HepG2 (cell line): ENCODE measurements around the gene WWC2. TPM values are rescaled to one million over a fixed set of nuclear protein-coding genes. Genes with fewer than 3 reads are reported as not detected.

Source experiments
- ATAC-seq: fragments of 200-7000 bp; cut with Tn5 transposase; 3 replicates; pipeline ENCODE4 v1.9.1; 2020; ENCODE audit warnings: mild to moderate bottlenecking, moderate library complexity
- BruUV-seq: library from RNA; stranded (reverse); fragments of 400-500 nt; replicated peaks from 2 replicates; lab custom pipeline; 2021; lab: Mats Ljungman, UMichigan
- CTCF ChIA-PET: fragments of 300-600 bp; formaldehyde crosslinking; extraction: SDS; loops from one replicate; lab custom pipeline; 2021; ENCODE audit warnings: low total read pairs, inconsistent platforms, low intra/inter-chr PET ratio; lab: Yijun Ruan, JAX
- POLR2A ChIA-PET: fragments of 350-600 bp; sonication (Branson Sonifier 250); formaldehyde crosslinking; loops from one replicate; lab custom pipeline; 2020; ENCODE audit warnings: antibody characterized with exemption, inconsistent platforms; lab: Yijun Ruan, JAX
- DNase-seq: peaks from one replicate; pipeline ENCODE4 v3.0.0-alpha.2; 2015; ENCODE audit warnings: low spot score
- FAIRE-seq: peaks from 3 replicates; lab custom pipeline; 2011; peaks lifted over from hg19 to GRCh38; lab: Jason Lieb, UNC
- H2AFZ ChIP-seq: one replicate; pipeline ENCODE4 v1.6.1; 2011; ENCODE audit warnings: low read length, inconsistent platforms
- H3K27ac ChIP-seq: fragments of 300-600 bp; 3 replicates; pipeline ENCODE4 v1.8.0; 2011; ENCODE audit warnings: mixed run types, mild to moderate bottlenecking, mixed read lengths, low read length, inconsistent platforms; ENCODE audit not compliant: insufficient read depth; ENCODE audit errors: extremely low read length
- H3K27me3 ChIP-seq, 2 experiments: fragments of 200-600 bp in 1 of 2; 2 replicates in 1 of 2; 3 replicates in 1 of 2; pipeline versions ENCODE4 v1.6.0 to v1.8.0; 2011; ENCODE audit warnings: low read length in 2 of 2, mild to moderate bottlenecking in 2 of 2, moderate library complexity in 2 of 2, inconsistent platforms in 1 of 2; ENCODE audit not compliant: insufficient read depth in 2 of 2, control insufficient read depth in 1 of 2
- H3K36me3 ChIP-seq, 2 experiments: fragments of 200-600 bp in 1 of 2; replicated peaks in 1 of 2; 2 replicates in 1 of 2; 3 replicates in 1 of 2; pipeline versions ENCODE4 v1.5.1 to v1.8.0; 2011; ENCODE audit warnings: low read length in 2 of 2, inconsistent platforms in 1 of 2; ENCODE audit not compliant: insufficient read depth in 2 of 2, control insufficient read depth in 1 of 2
- H3K4me1 ChIP-seq: 2 replicates; pipeline ENCODE4 v1.5.1; 2012; ENCODE audit warnings: low read length, inconsistent platforms; ENCODE audit not compliant: insufficient read depth
- H3K4me2 ChIP-seq: 2 replicates; pipeline ENCODE4 v1.6.0; 2011; ENCODE audit warnings: low read depth, low read length, inconsistent platforms
- H3K4me3 ChIP-seq, 3 experiments: fragments of 200-600 bp in 1 of 3; sonication (generic), shearing (Covaris generic) in 1 of 3; replicated peaks in 1 of 3; 2 replicates each; pipeline ENCODE4 v1.5.1; 2011 to 2016; ENCODE audit warnings: low read length in 3 of 3, inconsistent platforms in 2 of 3, low read depth in 2 of 3, mild to moderate bottlenecking in 2 of 3, control low read depth in 1 of 3, mixed read lengths in 1 of 3; ENCODE audit not compliant: insufficient read depth in 1 of 3
- H3K79me2 ChIP-seq: one replicate; pipeline ENCODE4 v1.6.1; 2011; ENCODE audit warnings: low read length, inconsistent platforms; ENCODE audit not compliant: insufficient read depth
- H3K9ac ChIP-seq: 2 replicates; pipeline ENCODE4 v1.6.0; 2011; ENCODE audit warnings: mild to moderate bottlenecking, low read depth, low read length, inconsistent platforms; ENCODE audit not compliant: insufficient read depth
- H3K9me3 ChIP-seq: 2 replicates; pipeline ENCODE4 v1.5.1; 2012; ENCODE audit warnings: mild to moderate bottlenecking, low read length
- H4K20me1 ChIP-seq: 2 replicates; pipeline ENCODE4 v1.6.0; 2011; ENCODE audit warnings: inconsistent platforms, mild to moderate bottlenecking, low read length, moderate library complexity; ENCODE audit not compliant: insufficient read depth
- GABPA ChIP-seq, 2 experiments: IDR thresholded peaks; 2 replicates each; pipeline ENCODE4 v1.6.1; 2011 to 2016; ENCODE audit warnings: low read depth in 2 of 2, low read length in 1 of 2, missing biosample characterization in 1 of 2, missing genetic modification characterization in 1 of 2
- GFI1 ChIP-seq: sonication (generic); formaldehyde crosslinking; IDR thresholded peaks from 2 replicates; pipeline ENCODE4 v1.5.0; 2020; ENCODE audit warnings: missing genetic modification reagents, mild to moderate bottlenecking, borderline replicate concordance
- HNRNPLL ChIP-seq: fragments of 200-400 bp; formaldehyde crosslinking; IDR thresholded peaks from 2 replicates; pipeline ENCODE4 v1.6.1; 2017; ENCODE audit warnings: mild to moderate bottlenecking, low read depth, low read length; ENCODE audit not compliant: poor library complexity, severe bottlenecking
- PRMT3 ChIP-seq: sonication (generic); formaldehyde crosslinking; IDR thresholded peaks from 2 replicates; pipeline ENCODE4 v1.8.1; 2022; ENCODE audit warnings: low read depth, mild to moderate bottlenecking, moderate library complexity, missing genetic modification reagents, borderline replicate concordance
- REPIN1 ChIP-seq: sonication (generic); formaldehyde crosslinking; IDR thresholded peaks from 2 replicates; pipeline ENCODE4 v1.8.0; 2022; ENCODE audit warnings: missing genetic modification reagents, low read depth, mild to moderate bottlenecking, borderline replicate concordance
- SMARCC2 ChIP-seq: fragments of 450-650 bp; IDR thresholded peaks from 2 replicates; pipeline ENCODE4 v1.6.1; 2017; ENCODE audit warnings: antibody characterized with exemption, mild to moderate bottlenecking
- SOX6 ChIP-seq, 2 experiments: fragments of 450-650 bp in 1 of 2; sonication (generic) in 1 of 2; formaldehyde crosslinking in 1 of 2; IDR thresholded peaks; 2 replicates each; pipeline versions ENCODE4 v1.4.0 to v1.6.1; 2017 to 2020; ENCODE audit warnings: antibody characterized with exemption in 1 of 2, mild to moderate bottlenecking in 1 of 2, missing genetic modification reagents in 1 of 2
- YEATS4 ChIP-seq: sonication (generic); formaldehyde crosslinking; IDR thresholded peaks from 2 replicates; pipeline ENCODE4 v1.4.0; 2020; ENCODE audit warnings: missing genetic modification reagents, borderline replicate concordance
- ZFP36L1 ChIP-seq: sonication (generic); formaldehyde crosslinking; IDR thresholded peaks from 2 replicates; pipeline ENCODE4 v1.8.0; 2022; ENCODE audit warnings: mild to moderate bottlenecking, missing genetic modification reagents, moderate library complexity
- ZNF263 ChIP-seq: sonication (generic); formaldehyde crosslinking; IDR thresholded peaks from 2 replicates; pipeline ENCODE4 v1.4.0; 2020; ENCODE audit warnings: missing genetic modification reagents
- ZNF709 ChIP-seq: sonication (generic); formaldehyde crosslinking; IDR thresholded peaks from 2 replicates; pipeline ENCODE4 v1.5.0; 2020; ENCODE audit warnings: mild to moderate bottlenecking, missing genetic modification reagents
- ZNF761 ChIP-seq: sonication (generic); formaldehyde crosslinking; conservative IDR thresholded peaks from 2 replicates; pipeline ENCODE4 v1.4.0; 2020; ENCODE audit warnings: mild to moderate bottlenecking, missing genetic modification reagents
- WGBS: methylation state at CpG from one replicate; pipeline ENCODE4 v1.1.6; 2017; ENCODE audit warnings: low lambda C conversion rate; 5-methylcytosine and 5-hydroxymethylcytosine counted together
- in situ Hi-C: cut with HindIII; loops from 2 replicates; pipeline ENCODE4 v1.10.0; 2017; ENCODE audit warnings: low pct_unique_long_range_greater_than_20kb; ENCODE audit not compliant: extremely low pct_ligation_motif_present
- intact Hi-C: fragments of 100-400 bp; cut with micrococcal nuclease; formaldehyde crosslinking; loops from one replicate; pipeline ENCODE4 v1.10.0; 2022; ENCODE audit not compliant: unreplicated experiment
- polyA plus RNA-seq, 8 experiments: library from polyadenylated mRNA; depleted of rRNA in 3 of 8; stranded (reverse) in 7 of 8; unstranded in 1 of 8; fragments of >200 nt; fragmentation: Illumina TruSeq in 4 of 8; extraction: Trizol in 4 of 8; gene quantifications; 2 replicates each; pipeline versions ENCODE4 v1.2.1 to v1.2.3, GENCODE V29; 2011 to 2016; ENCODE audit warnings: low read depth in 4 of 8, missing spikeins in 1 of 8, mixed read lengths in 1 of 8; ENCODE audit not compliant: insufficient read depth in 1 of 8
- total RNA-seq, 5 experiments: library from RNA; depleted of rRNA; stranded (reverse); fragments of >200 nt; fragmentation: Illumina TruSeq; extraction: Trizol; gene quantifications; 2 replicates each; pipeline ENCODE4 v1.2.3, GENCODE V29; 2016; ENCODE audit warnings: low read depth in 1 of 5
- TF ChIP-seq, protein P1 (sequence below): sonication (generic); formaldehyde crosslinking; IDR thresholded peaks from 2 replicates; pipeline ENCODE4 v1.4.0; 2020; ENCODE audit warnings: missing genetic modification reagents
- TF ChIP-seq, protein P2 (sequence below), 2 experiments: sonication (generic) in 1 of 2; formaldehyde crosslinking in 1 of 2; IDR thresholded peaks; 2 replicates each; pipeline versions ENCODE4 v1.5.1 to v1.6.1; 2011 to 2020; ENCODE audit warnings: borderline replicate concordance in 1 of 2, low read depth in 1 of 2, low read length in 1 of 2, mild to moderate bottlenecking in 1 of 2, missing genetic modification reagents in 1 of 2, moderate library complexity in 1 of 2
- TF ChIP-seq, protein P3 (sequence below): IDR thresholded peaks from 2 replicates; pipeline ENCODE4 v1.6.1; 2016
- TF ChIP-seq, protein P4 (sequence below): sonication (generic); formaldehyde crosslinking; IDR thresholded peaks from 2 replicates; pipeline ENCODE4 v1.8.0; 2022; ENCODE audit warnings: mild to moderate bottlenecking, missing genetic modification reagents, borderline replicate concordance

Gene WWC2
- total and polyA plus RNA-seq, 2 of the 13 experiments (the other 11 are each of a cell fraction or from before 2014, with no cell fraction given): 40.0 to 50.1 TPM

DNA sequence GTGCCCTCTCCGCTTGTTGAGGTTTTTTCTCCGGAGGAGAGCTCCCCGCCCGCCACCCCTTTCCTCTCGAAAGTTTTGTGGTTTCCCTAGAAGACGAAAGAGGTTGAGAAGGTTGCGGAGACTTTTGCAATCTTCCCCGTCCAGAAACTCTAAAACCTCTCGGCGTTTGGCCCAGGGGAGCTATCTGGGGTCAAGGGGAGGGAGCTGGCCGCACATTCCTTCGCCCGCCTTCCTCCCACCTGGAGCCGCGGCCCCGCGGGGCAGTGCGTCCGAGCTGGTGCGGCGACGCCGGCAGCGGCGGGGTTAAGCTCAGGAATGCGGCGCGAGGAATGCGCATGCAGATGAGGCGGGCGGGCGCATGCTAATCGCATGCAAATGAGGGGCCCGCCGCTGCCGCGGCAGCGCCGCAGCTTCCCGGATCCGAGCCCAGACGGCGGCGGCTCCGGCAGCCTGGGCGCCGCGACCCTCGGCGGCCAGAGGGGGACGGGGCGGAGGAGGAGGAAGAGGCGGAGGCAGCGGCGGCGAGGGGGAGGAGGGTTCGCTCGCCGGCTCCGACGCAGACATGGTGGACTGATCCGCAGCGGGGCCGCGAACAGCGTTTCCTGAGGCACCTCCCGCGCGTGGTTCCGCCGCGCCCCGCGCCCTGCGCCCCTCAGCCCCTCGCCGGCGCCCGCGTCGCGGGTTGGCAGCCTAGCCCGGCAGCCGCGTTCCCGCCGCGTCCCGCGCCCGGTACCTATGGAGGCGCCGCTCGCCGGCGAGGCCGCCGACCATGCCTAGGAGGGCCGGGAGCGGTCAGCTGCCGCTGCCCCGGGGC, at the start of gene WWC2 (continued):
- peak; percentile 76 for TF ChIP-seq REPIN1 (CRISPR knock-in tag)
- peak; percentile 81; the same call in 1 of the 2 replicates for TF ChIP-seq YEATS4 (CRISPR knock-in tag)
- peak; percentile 79 for TF ChIP-seq GFI1 (CRISPR knock-in tag)
- TF ChIP-seq ZNF263 (CRISPR knock-in tag): peak; percentile 85
- TF ChIP-seq, protein P1, sequence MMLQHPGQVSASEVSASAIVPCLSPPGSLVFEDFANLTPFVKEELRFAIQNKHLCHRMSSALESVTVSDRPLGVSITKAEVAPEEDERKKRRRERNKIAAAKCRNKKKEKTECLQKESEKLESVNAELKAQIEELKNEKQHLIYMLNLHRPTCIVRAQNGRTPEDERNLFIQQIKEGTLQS (CRISPR knock-in tag): peak; percentile 58; the same call in 1 of the 2 replicates
- TF ChIP-seq HNRNPLL: peak; percentile 89
- no peak for TF ChIP-seq SOX6 (IDR thresholded peaks at IDR 0.05)
- TF ChIP-seq SOX6 (CRISPR knock-in tag; IDR thresholded peaks at IDR 0.05): peak; percentile 84
- TF ChIP-seq ZFP36L1 (CRISPR knock-in tag): 0 out of 2 replicates have a peak, but pooled peaks have one; percentile 61

DNA sequence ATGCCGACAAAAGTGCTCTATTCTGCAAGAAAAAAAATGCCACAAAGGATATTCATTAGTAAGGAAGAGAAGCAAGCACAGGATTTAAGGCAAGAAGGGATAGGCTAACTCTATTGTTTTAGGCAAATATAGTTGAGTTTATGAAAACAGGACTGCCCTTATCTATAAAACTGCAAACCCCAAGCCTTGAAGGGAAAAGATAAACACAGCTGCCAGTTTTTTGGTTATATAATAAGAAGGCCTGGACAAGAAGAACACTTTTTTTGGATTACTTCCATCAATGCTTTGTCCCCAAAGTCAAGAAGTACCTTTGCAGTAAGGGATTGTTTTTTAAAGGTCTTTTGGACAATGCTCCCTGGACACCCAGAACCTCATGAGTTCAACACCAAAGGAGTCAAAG, 45.4 kb upstream of the WWC2 start:
- H3K9me3 ChIP-seq: no peaks in the 10 kb centered on the region
- intact Hi-C loops: no loop called here
- H3K27me3 ChIP-seq: peaks cover 0 to 9% of the 10 kb centered on the region in 2 experiments; a peak in 2 of 5 replicates
- ChIA-PET POLR2A (no interaction called here), CTCF (no interaction called here)
- ATAC-seq (no peak), DNase-seq (no peak), FAIRE-seq (no peak)
- no peak overlapping the region for H2AFZ ChIP-seq
- BruUV-seq: no TSS peak
- no peak overlapping the region for H3K4me3 ChIP-seq
- 11% methylated on average over 1 of the region's 1 CpG for WGBS
- no peak overlapping the region for H3K4me2 ChIP-seq
- no peak overlapping the region for H3K9ac ChIP-seq
- H3K36me3 ChIP-seq: no peaks in the 10 kb centered on the region
- in situ Hi-C loops: loop anchor here (25.0 kb wide), 1 partner anchor 359 kb away; no protein-coding TSS in a partner anchor
- no peak overlapping the region for H3K27ac ChIP-seq
- no peaks in the 10 kb centered on the region for H3K79me2 ChIP-seq
- H4K20me1 ChIP-seq: no peaks in the 10 kb centered on the region
- no peaks in the 10 kb centered on the region for H3K4me1 ChIP-seq
- no peak for TF ChIP-seq ZNF709 (CRISPR knock-in tag)
- TF ChIP-seq, protein P2, sequence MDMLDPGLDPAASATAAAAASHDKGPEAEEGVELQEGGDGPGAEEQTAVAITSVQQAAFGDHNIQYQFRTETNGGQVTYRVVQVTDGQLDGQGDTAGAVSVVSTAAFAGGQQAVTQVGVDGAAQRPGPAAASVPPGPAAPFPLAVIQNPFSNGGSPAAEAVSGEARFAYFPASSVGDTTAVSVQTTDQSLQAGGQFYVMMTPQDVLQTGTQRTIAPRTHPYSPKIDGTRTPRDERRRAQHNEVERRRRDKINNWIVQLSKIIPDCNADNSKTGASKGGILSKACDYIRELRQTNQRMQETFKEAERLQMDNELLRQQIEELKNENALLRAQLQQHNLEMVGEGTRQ (IDR thresholded peaks at IDR 0.05; ENCODE audit: low read depth, low read length): no peak
- TF ChIP-seq, protein P2 (CRISPR knock-in tag; IDR thresholded peaks at IDR 0.05; ENCODE audit: borderline replicate concordance): no peak
- no peak for TF ChIP-seq PRMT3 (CRISPR knock-in tag)
- TF ChIP-seq, protein P3, sequence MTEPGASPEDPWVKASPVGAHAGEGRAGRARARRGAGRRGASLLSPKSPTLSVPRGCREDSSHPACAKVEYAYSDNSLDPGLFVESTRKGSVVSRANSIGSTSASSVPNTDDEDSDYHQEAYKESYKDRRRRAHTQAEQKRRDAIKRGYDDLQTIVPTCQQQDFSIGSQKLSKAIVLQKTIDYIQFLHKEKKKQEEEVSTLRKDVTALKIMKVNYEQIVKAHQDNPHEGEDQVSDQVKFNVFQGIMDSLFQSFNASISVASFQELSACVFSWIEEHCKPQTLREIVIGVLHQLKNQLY (CRISPR knock-in tag): no peak
- no peak for TF ChIP-seq GABPA (IDR thresholded peaks at IDR 0.05; ENCODE audit: low read depth, low read length)
- no peak for TF ChIP-seq GABPA (CRISPR knock-in tag; IDR thresholded peaks at IDR 0.05; ENCODE audit: low read depth)
- TF ChIP-seq SMARCC2: no peak
- no peak for TF ChIP-seq ZNF761 (CRISPR knock-in tag)
- TF ChIP-seq, protein P4, sequence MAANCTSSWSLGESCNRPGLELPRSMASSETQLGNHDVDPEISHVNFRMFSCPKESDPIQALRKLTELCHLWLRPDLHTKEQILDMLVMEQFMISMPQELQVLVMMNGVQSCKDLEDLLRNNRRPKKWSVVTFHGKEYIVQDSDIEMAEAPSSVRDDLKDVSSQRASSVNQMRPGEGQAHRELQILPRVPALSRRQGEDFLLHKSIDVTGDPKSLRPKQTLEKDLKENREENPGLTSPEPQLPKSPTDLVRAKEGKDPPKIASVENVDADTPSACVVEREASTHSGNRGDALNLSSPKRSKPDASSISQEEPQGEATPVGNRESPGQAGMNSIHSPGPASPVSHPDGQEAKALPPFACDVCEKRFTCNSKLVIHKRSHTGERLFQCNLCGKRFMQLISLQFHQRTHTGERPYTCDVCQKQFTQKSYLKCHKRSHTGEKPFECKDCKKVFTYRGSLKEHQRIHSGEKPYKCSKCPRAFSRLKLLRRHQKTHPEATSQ: no peak
